Neural cell (in vitro differentiated cells): ENCODE measurements around the gene C19orf67. TPM values are rescaled to one million over a fixed set of nuclear protein-coding genes. Genes with fewer than 3 reads are reported as not detected.

Experiments
- H2AFZ ChIP-seq: fragments of 200-600, 300-800 bp; sonication (generic), shearing (Covaris generic); 2 replicates; pipeline ENCODE4 v1.6.0; 2014; ENCODE audit warnings: low read depth, mild to moderate bottlenecking, antibody characterized with exemption, low read length, moderate library complexity
- H3F3A ChIP-seq: fragments of 200-600 bp; shearing (Covaris generic); 2 replicates; pipeline ENCODE4 v1.6.1; 2016; ENCODE audit warnings: mild to moderate bottlenecking, moderate library complexity, mixed read lengths, antibody characterized with exemption, low read length; ENCODE audit not compliant: insufficient read depth, poor library complexity, severe bottlenecking
- H3K27ac ChIP-seq: fragments of 200-600, 300-800 bp; sonication (generic), shearing (Covaris generic); 2 replicates; pipeline ENCODE4 v1.5.1; 2014; ENCODE audit warnings: mild to moderate bottlenecking, low read length, moderate library complexity
- H3K27me3 ChIP-seq: fragments of 300-800, 200-600 bp; sonication (generic), shearing (Covaris generic); 2 replicates; pipeline ENCODE4 v1.6.0; 2014; ENCODE audit warnings: mild to moderate bottlenecking, low read depth, low read length, moderate library complexity; ENCODE audit not compliant: insufficient read depth
- H3K36me3 ChIP-seq: fragments of 300-800, 200-600 bp; sonication (generic), shearing (Covaris generic); 2 replicates; pipeline ENCODE4 v1.5.1; 2014; ENCODE audit warnings: mild to moderate bottlenecking, antibody characterized with exemption, low read length, moderate library complexity; ENCODE audit not compliant: insufficient read depth
- H3K4me2 ChIP-seq: fragments of 300-800, 200-600 bp; sonication (generic), shearing (Covaris generic); 2 replicates; pipeline ENCODE4 v1.6.0; 2014; ENCODE audit warnings: mild to moderate bottlenecking, low read length
- H3K4me3 ChIP-seq: fragments of 300-800, 200-600 bp; sonication (generic), shearing (Covaris generic); 2 replicates; pipeline ENCODE4 v1.5.1; 2014; ENCODE audit warnings: mild to moderate bottlenecking, low read length, moderate library complexity
- H3K79me2 ChIP-seq: fragments of 200-600 bp; shearing (Covaris generic); replicated peaks from 2 replicates; pipeline ENCODE4 v1.6.0; 2014; ENCODE audit warnings: mild to moderate bottlenecking, low read length, moderate library complexity; ENCODE audit not compliant: insufficient read depth
- H3K9ac ChIP-seq: fragments of 300-800, 200-600 bp; sonication (generic), shearing (Covaris generic); 2 replicates; pipeline ENCODE4 v1.6.1; 2016; ENCODE audit warnings: mild to moderate bottlenecking, low read length, mixed read lengths
- H3K9me2 ChIP-seq: fragments of 200-600 bp; shearing (Covaris generic); 2 replicates; pipeline ENCODE4 v1.6.1; 2016; ENCODE audit warnings: mild to moderate bottlenecking, low read length, mixed read lengths; ENCODE audit not compliant: insufficient read depth
- H3K9me3 ChIP-seq: fragments of 200-600, 300-800 bp; sonication (generic), shearing (Covaris generic); 2 replicates; pipeline ENCODE4 v1.6.1; 2016; ENCODE audit warnings: mild to moderate bottlenecking, mixed run types, low read length, moderate library complexity, mixed read lengths
- H4K20me1 ChIP-seq: fragments of 200-600 bp; shearing (Covaris generic); 2 replicates; pipeline ENCODE4 v1.6.1; 2016; ENCODE audit warnings: mild to moderate bottlenecking, mixed run types; ENCODE audit not compliant: insufficient read depth
- CTCF ChIP-seq: fragments of 450-650 bp; IDR thresholded peaks from 2 replicates; pipeline ENCODE4 v1.5.1; 2014; ENCODE audit warnings: antibody characterized with exemption, mild to moderate bottlenecking, moderate library complexity; ENCODE audit not compliant: poor library complexity, severe bottlenecking
- EP300 ChIP-seq: fragments of 450-650 bp; conservative IDR thresholded peaks from 2 replicates; pipeline ENCODE4 v1.6.1; 2014; ENCODE audit warnings: antibody characterized with exemption, mild to moderate bottlenecking, moderate library complexity; ENCODE audit not compliant: poor library complexity, severe bottlenecking
- EZH2 ChIP-seq: fragments of 200-600, 300-800 bp; shearing (Covaris generic), sonication (generic); IDR thresholded peaks from 2 replicates; pipeline ENCODE4 v1.6.1; 2014; ENCODE audit warnings: antibody characterized with exemption, low read length, borderline replicate concordance, mild to moderate bottlenecking; ENCODE audit not compliant: insufficient read depth, poor library complexity, severe bottlenecking
- MXI1 ChIP-seq: fragments of 450-650 bp; conservative IDR thresholded peaks from 2 replicates; pipeline ENCODE4 v1.6.1; 2014; ENCODE audit warnings: antibody characterized with exemption, mild to moderate bottlenecking; ENCODE audit not compliant: poor library complexity, severe bottlenecking
- POLR2AphosphoS5 ChIP-seq: IDR thresholded peaks from 2 replicates; pipeline ENCODE4 v1.6.1; 2012
- RAD21 ChIP-seq: fragments of 450-650 bp; conservative IDR thresholded peaks from 2 replicates; pipeline ENCODE4 v1.6.1; 2014; ENCODE audit warnings: antibody characterized with exemption, mild to moderate bottlenecking, moderate library complexity
- REST ChIP-seq: IDR thresholded peaks from 2 replicates; pipeline ENCODE4 v1.6.1; 2012; ENCODE audit warnings: borderline replicate concordance
- SMC3 ChIP-seq: fragments of 450-650 bp; conservative IDR thresholded peaks from 2 replicates; pipeline ENCODE4 v1.6.1; 2014; ENCODE audit warnings: antibody characterized with exemption, mild to moderate bottlenecking, moderate library complexity; ENCODE audit not compliant: poor library complexity
- TAF1 ChIP-seq: IDR thresholded peaks from 2 replicates; pipeline ENCODE4 v1.6.1; 2012; ENCODE audit warnings: low read depth
- polyA plus RNA-seq: library from polyadenylated mRNA; depleted of rRNA; stranded (reverse); fragments of >200 nt; gene quantifications from 2 replicates; pipeline ENCODE4 v1.2.3, GENCODE V29; 2014

Gene C19orf67
- polyA plus RNA-seq, 1 donor from 2014 or later, result not detected

- no peak for TF ChIP-seq CTCF
- TF ChIP-seq TAF1, result no peak
- TF ChIP-seq POLR2AphosphoS5, result no peak
Observed at GRCh38 chr19:14114854-14115253, 29.3 kb upstream of the C19orf67 start (continued).

GRCh38 chr19:14114439-14114838 lies 28.9 kb upstream of the C19orf67 start:
- TF ChIP-seq EZH2 (no peak), MXI1 (no peak), REST (no peak), SMC3 (no peak), POLR2AphosphoS5 (no peak), EP300 (no peak), RAD21 (no peak)
- no peak overlapping the region for H3K9ac ChIP-seq
- no peaks in the 10 kb centered on the region for H4K20me1 ChIP-seq
- no peaks in the 10 kb centered on the region for H3F3A ChIP-seq
- H3K9me2 ChIP-seq, result no peaks in the 10 kb centered on the region
- no peaks in the 10 kb centered on the region for H3K9me3 ChIP-seq
- H2AFZ ChIP-seq, result no peak overlapping the region
- H3K27ac ChIP-seq, result no peak overlapping the region
- H3K27me3 ChIP-seq, result no peaks in the 10 kb centered on the region
- no peaks in the 10 kb centered on the region for H3K36me3 ChIP-seq
- peaks cover 29% of the 10 kb centered on the region for H3K79me2 ChIP-seq
- H3K4me3 ChIP-seq, result no peak overlapping the region
- H3K4me2 ChIP-seq, result no peak overlapping the region

GRCh38 chr19:14113762-14114414 lies 28.3 kb upstream of the C19orf67 start:
- Histone ChIP-seq H2AFZ (no peak overlapping the region), H3K27me3 (no peaks in the 10 kb centered on the region), H4K20me1 (no peaks in the 10 kb centered on the region), H3K4me3 (no peak overlapping the region), H3F3A (no peaks in the 10 kb centered on the region), H3K79me2 (peaks cover 29% of the 10 kb centered on the region), H3K9me2 (no peaks in the 10 kb centered on the region), H3K27ac (no peak overlapping the region), H3K36me3 (no peaks in the 10 kb centered on the region), H3K4me2 (no peak overlapping the region), H3K9me3 (no peaks in the 10 kb centered on the region), H3K9ac (no peak overlapping the region)
- TF ChIP-seq TAF1 (no peak), MXI1 (no peak), REST (no peak), EZH2 (no peak), EP300 (no peak), CTCF (peak; percentile 10)
